Fibroblast of lung (primary cell): ENCODE results near the gene TSPAN3. TPM values are rescaled to one million over a fixed set of nuclear protein-coding genes. Genes with fewer than 3 reads are reported as not detected.

Experiments
- DNase-seq, 2 donors: peaks; one replicate each; pipeline versions ENCODE4 v3.0.0 to v3.0.0-alpha.2; 2010; ENCODE audit warnings: low read depth in 2 of 2
- H2AFZ ChIP-seq: 2 replicates; pipeline ENCODE4 v1.5.1; 2012; ENCODE audit warnings: low read length, control low read depth, inconsistent platforms
- H3K27ac ChIP-seq: 2 replicates; pipeline ENCODE4 v1.5.1; 2011; ENCODE audit warnings: low read length, control low read depth; ENCODE audit not compliant: insufficient read depth
- H3K27me3 ChIP-seq: 2 replicates; pipeline ENCODE4 v1.5.1; 2011; ENCODE audit warnings: mild to moderate bottlenecking, low read length; ENCODE audit not compliant: control insufficient read depth, insufficient read depth
- H3K36me3 ChIP-seq: 2 replicates; pipeline ENCODE4 v1.5.1; 2011; ENCODE audit warnings: low read length; ENCODE audit not compliant: control insufficient read depth, insufficient read depth
- H3K4me1 ChIP-seq: 2 replicates; pipeline ENCODE4 v1.5.1; 2011; ENCODE audit warnings: low read length; ENCODE audit not compliant: control insufficient read depth, insufficient read depth; ENCODE audit errors: extremely low read depth
- H3K4me2 ChIP-seq: 2 replicates; pipeline ENCODE4 v1.5.1; 2011; ENCODE audit warnings: low read length, control low read depth; ENCODE audit not compliant: insufficient read depth; ENCODE audit errors: extremely low read depth
- H3K4me3 ChIP-seq, 4 experiments: fragments of 200-600 bp in 1 of 4; sonication (generic) in 1 of 4; replicated peaks in 1 of 4; 2 replicates each; pipeline ENCODE4 v1.5.1; 2011 to 2016; ENCODE audit warnings: low read length in 4 of 4, low read depth in 3 of 4, mild to moderate bottlenecking in 3 of 4, control low read depth in 2 of 4, inconsistent platforms in 1 of 4, mixed read lengths in 1 of 4; ENCODE audit not compliant: insufficient read depth in 1 of 4; ENCODE audit errors: control extremely low read depth in 1 of 4
- H3K79me2 ChIP-seq: 2 replicates; pipeline ENCODE4 v1.5.1; 2012; ENCODE audit warnings: mild to moderate bottlenecking, low read length, inconsistent platforms; ENCODE audit not compliant: control insufficient read depth, insufficient read depth
- H3K9ac ChIP-seq: 2 replicates; pipeline ENCODE4 v1.5.1; 2011; ENCODE audit warnings: mild to moderate bottlenecking, low read length, control low read depth; ENCODE audit not compliant: insufficient read depth
- H3K9me3 ChIP-seq: 2 replicates; pipeline ENCODE4 v1.5.1; 2012; ENCODE audit warnings: low read depth, low read length; ENCODE audit not compliant: control insufficient read depth, insufficient read depth
- H4K20me1 ChIP-seq: 2 replicates; pipeline ENCODE4 v1.5.1; 2011; ENCODE audit warnings: low read length; ENCODE audit not compliant: control insufficient read depth, insufficient read depth; ENCODE audit errors: extremely low read depth
- EZH2 ChIP-seq: IDR thresholded peaks from 2 replicates; pipeline ENCODE4 v1.5.1; 2012; ENCODE audit warnings: low read length, control low read depth, mild to moderate bottlenecking; ENCODE audit errors: missing control alignments
- polyA plus RNA-seq, 2 donors: library from polyadenylated mRNA; depleted of rRNA in 1 of 2; stranded (reverse) in 1 of 2; unstranded in 1 of 2; fragments of >200 nt; gene quantifications; 2 replicates each; pipeline ENCODE4 v1.2.1, GENCODE V29; 2011 to 2012; ENCODE audit warnings: missing spikeins in 1 of 2
- total RNA-seq: library from RNA; depleted of rRNA; stranded (reverse); fragments of >200 nt; gene quantifications from 2 replicates; pipeline ENCODE4 v1.2.1, GENCODE V29; 2014
- TF ChIP-seq, protein P1 (sequence below), 2 donors: IDR thresholded peaks in 1 of 2; conservative IDR thresholded peaks in 1 of 2; 1 replicate in 1 of 2; 2 replicates in 1 of 2; pipeline ENCODE4 v1.5.1; 2011 to 2012; ENCODE audit warnings: low read length in 2 of 2, control low read depth in 1 of 2, inconsistent platforms in 1 of 2, low read depth in 1 of 2, mild to moderate bottlenecking in 1 of 2

TSPAN3 gene
- total and polyA plus RNA-seq, 2 donors (not counting 1 experiment from before 2014, with no cell fraction given): 225 to 472 TPM

DNA sequence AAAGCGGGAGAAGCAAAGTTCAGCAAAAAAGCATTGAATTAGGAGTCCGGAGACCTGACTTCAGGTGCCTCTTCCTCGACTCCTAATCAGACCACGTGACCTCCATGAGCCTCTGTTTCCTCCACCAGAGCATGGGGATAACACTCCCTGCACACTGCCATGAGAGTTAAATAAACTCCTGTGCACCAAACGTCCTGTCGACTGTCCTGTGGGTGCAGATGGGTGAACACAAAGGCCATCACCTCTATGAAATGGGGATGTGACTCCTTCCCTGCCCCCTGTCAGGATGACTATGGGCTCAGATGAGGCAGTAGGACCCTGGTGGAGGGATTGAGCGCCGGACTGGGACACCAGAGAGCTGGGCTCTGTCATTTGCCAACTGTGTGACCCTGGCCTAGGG, 13.5 kb upstream of the TSPAN3 start:
- no peak for TF ChIP-seq EZH2
- TF ChIP-seq, protein P1, sequence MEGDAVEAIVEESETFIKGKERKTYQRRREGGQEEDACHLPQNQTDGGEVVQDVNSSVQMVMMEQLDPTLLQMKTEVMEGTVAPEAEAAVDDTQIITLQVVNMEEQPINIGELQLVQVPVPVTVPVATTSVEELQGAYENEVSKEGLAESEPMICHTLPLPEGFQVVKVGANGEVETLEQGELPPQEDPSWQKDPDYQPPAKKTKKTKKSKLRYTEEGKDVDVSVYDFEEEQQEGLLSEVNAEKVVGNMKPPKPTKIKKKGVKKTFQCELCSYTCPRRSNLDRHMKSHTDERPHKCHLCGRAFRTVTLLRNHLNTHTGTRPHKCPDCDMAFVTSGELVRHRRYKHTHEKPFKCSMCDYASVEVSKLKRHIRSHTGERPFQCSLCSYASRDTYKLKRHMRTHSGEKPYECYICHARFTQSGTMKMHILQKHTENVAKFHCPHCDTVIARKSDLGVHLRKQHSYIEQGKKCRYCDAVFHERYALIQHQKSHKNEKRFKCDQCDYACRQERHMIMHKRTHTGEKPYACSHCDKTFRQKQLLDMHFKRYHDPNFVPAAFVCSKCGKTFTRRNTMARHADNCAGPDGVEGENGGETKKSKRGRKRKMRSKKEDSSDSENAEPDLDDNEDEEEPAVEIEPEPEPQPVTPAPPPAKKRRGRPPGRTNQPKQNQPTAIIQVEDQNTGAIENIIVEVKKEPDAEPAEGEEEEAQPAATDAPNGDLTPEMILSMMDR (conservative IDR thresholded peaks at IDR 0.05 in 1 of 2, IDR thresholded peaks at IDR 0.05 in 1 of 2; ENCODE audit: low read depth in 1 of 2, low read length in 2 of 2): no peak
- H3K4me3 ChIP-seq: no peak overlapping the region
- no peaks in the 10 kb centered on the region for H3K36me3 ChIP-seq
- no peak overlapping the region for H3K9ac ChIP-seq
- DNase-seq: no peak
- H3K27me3 ChIP-seq: no peaks in the 10 kb centered on the region
- H3K9me3 ChIP-seq: no peaks in the 10 kb centered on the region
- H3K79me2 ChIP-seq: no peaks in the 10 kb centered on the region
- H3K4me1 ChIP-seq: peaks cover 15% of the 10 kb centered on the region
- H3K4me2 ChIP-seq: no peak overlapping the region
- H3K27ac ChIP-seq: no peak overlapping the region
- H4K20me1 ChIP-seq: no peaks in the 10 kb centered on the region
- H2AFZ ChIP-seq: no peak overlapping the region

DNA sequence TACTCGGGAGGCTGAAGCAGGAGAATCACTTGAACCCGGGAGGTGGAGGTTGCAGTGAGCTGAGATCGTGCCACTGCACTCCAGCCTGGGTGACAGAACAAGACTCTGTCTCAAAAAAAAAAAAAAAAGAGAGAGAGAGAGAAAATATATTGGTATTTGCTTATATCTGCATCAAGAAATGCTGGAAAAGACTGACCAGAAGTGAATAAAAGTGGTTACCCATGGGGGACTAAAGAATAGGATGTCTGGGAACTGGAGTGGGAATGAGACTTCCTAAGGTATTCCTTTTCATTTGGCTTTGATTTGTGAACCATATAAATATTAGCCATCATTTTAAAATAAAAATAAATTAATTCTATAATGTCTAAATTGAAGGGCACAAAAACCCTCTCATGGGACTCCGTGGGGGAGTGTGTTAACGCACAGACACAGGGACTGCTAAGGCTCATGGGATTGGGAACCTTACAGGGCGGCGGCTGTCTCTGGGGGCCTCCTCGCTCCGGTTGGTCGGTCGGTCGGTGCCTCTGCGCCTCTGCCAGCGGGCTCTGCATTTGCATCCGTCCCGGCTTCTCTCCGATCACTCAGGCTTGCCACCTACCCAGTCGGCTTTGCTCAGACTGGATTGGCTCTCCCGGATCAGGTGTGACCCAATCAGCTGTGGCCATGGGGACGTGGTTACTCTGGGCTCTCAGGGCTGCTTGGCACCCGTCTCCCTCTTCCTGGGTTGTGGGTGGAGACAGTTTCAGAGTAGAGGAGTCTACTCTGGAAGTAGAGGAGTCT, 12.7 kb upstream of the TSPAN3 start:
- Histone ChIP-seq H3K9me3 (no peaks in the 10 kb centered on the region), H4K20me1 (no peaks in the 10 kb centered on the region), H3K4me2 (peak overlapping the region; percentile 15), H2AFZ (peak overlapping the region; percentile 47), H3K4me3 (peak overlapping the region in 2 of 4 experiments; percentile 12 to 22), H3K27ac (no peak overlapping the region), H3K27me3 (no peaks in the 10 kb centered on the region), H3K9ac (no peak overlapping the region), H3K79me2 (no peaks in the 10 kb centered on the region), H3K36me3 (no peaks in the 10 kb centered on the region), H3K4me1 (peaks cover 15% of the 10 kb centered on the region)
- TF ChIP-seq, protein P1 (conservative IDR thresholded peaks at IDR 0.05 in 1 of 2, IDR thresholded peaks at IDR 0.05 in 1 of 2; ENCODE audit: low read depth in 1 of 2, low read length in 2 of 2): no peak
- no peak for TF ChIP-seq EZH2
- peak in 1 of 2 donors; percentile 76 for DNase-seq

DNA sequence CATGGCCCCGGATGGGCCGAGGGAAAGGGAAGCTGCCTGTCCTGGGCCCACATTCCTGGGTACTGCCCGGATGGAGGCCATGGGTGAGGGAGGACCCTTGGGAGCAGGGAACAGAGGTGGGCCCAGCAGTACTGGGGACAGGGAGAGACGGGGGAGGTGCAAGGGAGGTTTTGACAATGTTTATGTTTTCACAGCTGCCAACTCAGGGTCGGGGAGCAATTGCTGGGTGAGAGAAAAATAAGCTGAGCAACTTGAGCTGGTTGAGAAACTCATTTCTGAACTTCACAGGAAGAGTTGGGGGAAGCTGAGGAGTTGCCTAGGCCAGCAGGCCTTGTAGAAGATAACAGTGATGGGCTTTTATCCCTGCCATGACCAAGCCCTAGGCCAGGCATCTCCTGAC, 11.1 kb upstream of the TSPAN3 start:
- Histone ChIP-seq H3K27ac (no peak overlapping the region), H3K36me3 (no peaks in the 10 kb centered on the region), H3K4me1 (peaks cover 15% of the 10 kb centered on the region), H3K9ac (no peak overlapping the region), H3K4me2 (no peak overlapping the region), H2AFZ (no peak overlapping the region), H3K79me2 (no peaks in the 10 kb centered on the region), H4K20me1 (no peaks in the 10 kb centered on the region), H3K4me3 (no peak overlapping the region), H3K27me3 (no peaks in the 10 kb centered on the region), H3K9me3 (no peaks in the 10 kb centered on the region)
- TF ChIP-seq EZH2: no peak
- TF ChIP-seq, protein P1 (conservative IDR thresholded peaks at IDR 0.05 in 1 of 2, IDR thresholded peaks at IDR 0.05 in 1 of 2; ENCODE audit: low read depth in 1 of 2, low read length in 2 of 2): no peak
- peak in 1 of 2 donors; percentile 60 for DNase-seq
